Activated T-cell treated with anti-CD3 and anti-CD28 coated beads, Interleukin-2, amount 50 U/mL, for 4 hours (primary cell): ENCODE data around the gene BCL7B. TPM values are rescaled to one million over a fixed set of nuclear protein-coding genes. Genes with fewer than 3 reads are reported as not detected.

Experiments used
- ATAC-seq, 2 donors: fragments of 200-7000 bp; cut with Tn5 transposase; one replicate each; pipeline ENCODE4 v1.10.0; 2021
- DNase-seq: peaks from one replicate; pipeline ENCODE4 v3.0.0-alpha.2; 2020
- H3K27me3 Mint-ChIP-seq: one replicate; pipeline ENCODE4 v1.8.0; 2021; ENCODE audit warnings: low read depth, mixed read lengths
- H3K36me3 Mint-ChIP-seq: one replicate; pipeline ENCODE4 v1.8.0; 2022; ENCODE audit warnings: mixed read lengths; ENCODE audit not compliant: insufficient read depth
- H3K4me1 Mint-ChIP-seq: one replicate; pipeline ENCODE4 v1.8.0; 2021; ENCODE audit warnings: low read depth, mixed read lengths
- H3K4me3 Mint-ChIP-seq: one replicate; pipeline ENCODE4 v1.8.0; 2021; ENCODE audit warnings: mild to moderate bottlenecking, moderate library complexity, mixed read lengths
- H3K9me3 Mint-ChIP-seq: one replicate; pipeline ENCODE4 v1.8.0; 2021; ENCODE audit warnings: mixed read lengths
- total RNA-seq, 3 donors: library from RNA; stranded (reverse); gene quantifications; one replicate each; pipeline ENCODE4 v1.2.1, GENCODE V29; 2021

Gene BCL7B
- total RNA-seq: 10 to 100 TPM; 74.8 to 76.3 (median 74.9) TPM

GRCh38 chr7:73557397-73558257 lies at the start of gene BCL7B:
TSS of gene BCL7B (minus strand) at chr7:73557690. CDS start at chr7:73557578, 112 bp downstream.
- peak; percentile 73 to 74 for ATAC-seq

GRCh38 chr7:73605601-73606220 lies 48.2 kb upstream of the BCL7B start:
- H3K4me1 Mint-ChIP-seq: no peaks in the 10 kb centered on the region

More at GRCh38 chr7:73557397-73558257, at the start of gene BCL7B:
- Mint-ChIP-seq H3K36me3 (peaks cover 7% of the 10 kb centered on the region), H3K27me3 (no peaks in the 10 kb centered on the region), H3K9me3 (no peaks in the 10 kb centered on the region), H3K4me1 (peaks cover 30% of the 10 kb centered on the region), H3K4me3 (peak within 1 kb of the TSS; percentile 92)
- peak; percentile 73 for DNase-seq

GRCh38 chr7:73602721-73603651 lies 45.5 kb upstream of the BCL7B start:
- no peak for DNase-seq
- Mint-ChIP-seq H3K36me3 (no peaks in the 10 kb centered on the region), H3K9me3 (no peaks in the 10 kb centered on the region), H3K4me3 (no peak overlapping the region), H3K27me3 (peaks cover 24% of the 10 kb centered on the region), H3K4me1 (no peaks in the 10 kb centered on the region)
- ATAC-seq: no peak

More at GRCh38 chr7:73605601-73606220, 48.2 kb upstream of the BCL7B start:
- Mint-ChIP-seq H3K9me3 (no peaks in the 10 kb centered on the region), H3K27me3 (peaks cover 28% of the 10 kb centered on the region), H3K36me3 (no peaks in the 10 kb centered on the region), H3K4me3 (no peak overlapping the region)
- no peak for DNase-seq
- no peak for ATAC-seq

- no peaks in the 10 kb centered on the region for H3K4me1 Mint-ChIP-seq
- DNase-seq (no peak), ATAC-seq (no peak)
- H3K4me3 Mint-ChIP-seq: no peak overlapping the region
- H3K9me3 Mint-ChIP-seq: no peaks in the 10 kb centered on the region
- H3K27me3 Mint-ChIP-seq: peaks cover 16% of the 10 kb centered on the region
- H3K36me3 Mint-ChIP-seq: no peaks in the 10 kb centered on the region
These were observed 42.4 kb upstream of the BCL7B start for GRCh38 chr7:73599916-73600315.

DNA sequence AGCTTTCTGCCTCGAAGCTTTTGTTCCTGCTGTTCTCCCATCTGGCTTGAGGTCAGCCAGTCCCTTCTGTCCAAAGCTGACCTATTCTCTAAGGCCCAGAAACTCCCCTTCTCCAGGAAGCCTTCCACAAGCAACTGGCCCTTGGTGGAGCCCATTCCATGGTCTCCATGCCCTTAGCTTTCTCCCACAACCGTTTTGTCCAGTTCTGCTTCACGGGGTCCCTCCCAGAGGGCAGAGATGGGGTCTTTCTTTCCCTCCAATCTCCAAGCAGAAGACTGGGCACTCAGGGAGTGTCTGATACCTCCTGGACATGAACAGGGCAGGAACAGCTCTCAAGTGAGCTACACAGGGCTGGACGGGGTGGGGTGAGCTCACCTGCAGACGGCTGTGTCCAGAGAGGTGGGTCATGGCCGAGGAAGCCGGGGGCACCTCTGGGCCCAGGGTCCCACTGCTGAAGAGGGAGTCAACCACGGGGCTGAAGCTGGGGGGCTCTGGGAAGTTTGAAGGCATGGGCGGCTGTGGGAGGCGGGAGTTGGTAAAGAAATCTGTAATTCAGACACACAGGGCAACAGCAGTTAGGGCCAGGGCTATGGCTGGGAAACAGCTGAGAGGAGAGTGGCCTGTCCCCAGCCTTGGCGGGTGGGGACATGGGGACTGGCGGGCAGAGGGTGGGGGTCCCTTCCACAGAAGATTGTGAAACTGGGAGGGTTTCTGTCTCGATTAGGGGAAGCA lies 41.8 kb upstream of the BCL7B start:
- Mint-ChIP-seq H3K27me3 (peaks cover 16% of the 10 kb centered on the region), H3K4me1 (no peaks in the 10 kb centered on the region), H3K4me3 (no peak overlapping the region), H3K36me3 (no peaks in the 10 kb centered on the region), H3K9me3 (no peaks in the 10 kb centered on the region)
- ATAC-seq (no peak), DNase-seq (no peak)

DNA sequence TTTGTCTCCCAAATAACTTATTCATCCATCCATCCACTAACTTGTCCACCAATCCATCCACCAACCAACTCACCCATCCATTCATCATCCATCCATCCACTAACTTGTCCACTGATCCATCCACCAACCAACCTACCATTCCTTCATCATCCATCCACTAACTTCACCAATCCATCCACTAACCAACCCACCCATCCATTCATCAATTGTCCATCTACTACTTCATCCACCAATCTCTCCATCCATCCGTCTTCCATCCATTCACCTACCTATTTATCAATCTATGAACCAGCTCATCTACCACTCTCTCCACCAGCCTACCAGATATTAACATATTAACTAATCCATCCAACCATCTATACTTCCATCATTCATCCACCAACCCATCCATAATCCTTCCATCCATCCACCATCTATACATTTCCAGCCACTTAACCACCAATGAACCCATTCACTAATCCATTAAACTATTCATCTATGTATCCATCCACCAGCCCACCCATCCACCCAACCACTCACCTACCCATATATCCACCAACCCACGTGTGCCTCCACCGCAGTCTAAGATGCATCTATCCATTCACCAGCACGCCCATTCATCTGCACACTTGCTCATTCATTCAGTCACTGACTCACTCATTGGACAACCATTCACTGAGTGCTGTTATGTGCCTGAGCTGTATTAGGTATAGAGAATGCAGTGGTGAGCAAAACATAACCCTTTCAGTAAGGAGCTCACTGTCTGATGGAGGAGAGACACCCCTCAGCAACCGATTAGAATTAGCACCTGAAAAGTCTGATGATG lies 40.7 kb upstream of the BCL7B start:
- Mint-ChIP-seq H3K36me3 (no peaks in the 10 kb centered on the region), H3K9me3 (no peaks in the 10 kb centered on the region), H3K4me3 (no peak overlapping the region), H3K4me1 (no peaks in the 10 kb centered on the region), H3K27me3 (peaks cover 18% of the 10 kb centered on the region)
- DNase-seq (no peak), ATAC-seq (no peak)

DNA sequence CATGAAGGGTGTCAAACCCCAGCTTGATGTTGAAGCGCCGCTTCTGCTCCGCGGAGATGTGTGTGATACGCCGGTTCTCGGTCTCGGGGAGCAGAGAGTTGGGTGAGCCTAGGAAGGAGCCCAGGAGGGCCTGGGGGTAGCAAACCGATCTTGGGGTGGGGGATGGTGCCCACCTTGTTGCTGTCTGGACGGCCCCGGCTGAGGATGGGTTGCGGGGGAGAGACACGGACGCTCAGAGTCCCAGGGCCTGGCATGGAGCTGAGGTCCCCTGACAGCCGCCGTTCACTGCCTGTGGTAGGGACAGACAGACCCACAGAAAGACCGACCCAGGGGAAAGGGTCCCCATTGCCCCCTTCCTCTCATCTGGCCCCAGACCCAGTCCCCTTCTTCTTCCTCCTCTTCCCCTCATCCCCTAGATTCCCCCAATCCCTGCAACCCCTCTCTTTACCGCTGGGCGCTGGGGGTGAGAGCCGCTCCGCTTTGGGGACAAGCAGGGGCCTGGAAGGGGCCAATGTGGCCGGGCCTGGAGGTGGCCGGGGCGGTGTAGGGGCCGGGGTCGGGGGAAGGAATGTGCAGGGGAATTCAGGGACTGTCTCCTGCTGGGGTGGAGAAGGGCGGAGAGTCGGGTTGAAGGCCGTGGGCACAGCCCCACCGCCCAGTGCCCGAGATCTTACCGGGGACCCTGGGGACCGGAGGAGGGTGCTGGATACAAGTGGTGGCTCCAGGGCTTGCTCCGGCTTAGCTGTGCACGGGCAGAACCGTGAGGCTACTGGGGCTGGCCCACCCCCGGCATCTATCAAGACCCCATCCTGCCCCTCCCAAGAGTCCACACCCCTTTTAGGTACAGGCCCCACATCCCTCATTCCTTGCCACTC lies 38.9 kb upstream of the BCL7B start:
- ATAC-seq (no peak), DNase-seq (no peak)
- H3K36me3 Mint-ChIP-seq: no peaks in the 10 kb centered on the region
- no peak overlapping the region for H3K4me3 Mint-ChIP-seq
- peaks cover 18% of the 10 kb centered on the region for H3K27me3 Mint-ChIP-seq
- no peaks in the 10 kb centered on the region for H3K4me1 Mint-ChIP-seq
- H3K9me3 Mint-ChIP-seq: no peaks in the 10 kb centered on the region

- Mint-ChIP-seq H3K27me3 (peaks cover 18% of the 10 kb centered on the region), H3K4me3 (no peak overlapping the region), H3K36me3 (no peaks in the 10 kb centered on the region), H3K4me1 (no peaks in the 10 kb centered on the region), H3K9me3 (no peaks in the 10 kb centered on the region)
- DNase-seq (no peak), ATAC-seq (no peak)
These were observed 37.9 kb upstream of the BCL7B start for GRCh38 chr7:73595358-73595757.

DNA sequence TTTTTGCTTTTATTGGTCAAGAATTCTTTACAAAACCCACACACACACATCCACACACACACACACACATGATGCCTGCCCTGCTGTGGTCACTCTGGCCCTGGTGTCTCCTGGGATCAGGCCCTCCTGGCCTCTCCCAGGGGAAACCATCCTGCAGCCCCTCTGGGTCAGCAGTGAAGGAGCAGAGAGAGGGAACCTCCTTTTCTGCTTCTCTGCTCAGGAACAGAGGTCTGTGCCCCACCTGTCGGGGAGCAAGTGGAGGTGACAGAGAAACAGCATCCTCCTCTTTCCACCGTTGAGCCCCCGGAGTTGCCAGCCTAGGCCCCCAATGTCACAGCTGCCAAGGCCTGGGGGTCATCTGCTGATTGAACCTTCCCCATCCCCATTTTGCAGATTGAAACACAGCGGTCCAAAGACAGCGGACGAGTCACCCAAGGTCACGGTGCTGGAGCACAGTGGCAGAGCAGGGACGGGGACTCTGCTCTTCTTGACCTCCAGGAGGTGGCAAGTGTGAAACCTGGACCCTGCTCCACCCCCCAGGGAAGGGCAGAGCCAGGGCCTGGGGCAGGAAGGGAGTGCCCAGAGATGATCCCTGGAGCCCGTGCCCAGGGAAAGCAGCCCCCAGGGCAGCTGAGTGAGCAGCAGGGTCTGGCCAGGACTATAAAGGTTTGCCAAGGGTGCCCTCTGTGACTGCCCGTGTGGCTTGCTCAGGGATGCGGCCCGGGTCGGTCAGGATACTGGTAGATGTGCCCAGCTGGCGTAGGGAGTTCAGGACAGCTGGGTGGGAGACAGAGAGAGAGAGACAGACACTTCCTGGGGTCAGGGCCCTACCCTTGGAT lies 35.9 kb upstream of the BCL7B start:
- H3K4me3 Mint-ChIP-seq: no peak overlapping the region
- H3K9me3 Mint-ChIP-seq: no peaks in the 10 kb centered on the region
- ATAC-seq (no peak), DNase-seq (no peak)
- H3K27me3 Mint-ChIP-seq: peaks cover 10% of the 10 kb centered on the region
- no peaks in the 10 kb centered on the region for H3K36me3 Mint-ChIP-seq
- H3K4me1 Mint-ChIP-seq: no peaks in the 10 kb centered on the region

- Mint-ChIP-seq H3K27me3 (no peaks in the 10 kb centered on the region), H3K4me1 (peaks cover 2% of the 10 kb centered on the region), H3K36me3 (no peaks in the 10 kb centered on the region), H3K9me3 (no peaks in the 10 kb centered on the region), H3K4me3 (no peak overlapping the region)
- ATAC-seq (no peak), DNase-seq (no peak)
These were observed 29.4 kb upstream of the BCL7B start for GRCh38 chr7:73586911-73587310.

DNA sequence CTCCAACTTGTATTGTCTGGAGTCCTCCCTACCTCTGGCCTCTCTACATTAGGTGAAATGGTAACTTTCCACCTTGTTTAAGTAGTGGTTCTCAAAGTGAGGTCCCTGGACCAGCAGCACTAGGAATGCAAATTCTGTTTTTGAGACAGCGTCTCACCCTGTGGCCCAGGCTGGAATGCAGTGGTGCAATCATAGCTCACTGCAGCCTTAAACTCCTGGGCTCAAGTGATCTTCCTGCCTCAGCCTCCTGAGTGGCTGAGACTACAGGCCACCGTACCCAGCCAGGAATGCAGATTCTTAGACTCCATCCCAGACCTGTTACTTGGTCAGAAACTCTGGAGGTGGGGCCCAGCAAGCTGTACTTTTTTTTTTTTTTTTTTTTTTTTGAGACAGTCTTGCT lies 27.7 kb upstream of the BCL7B start:
- H3K9me3 Mint-ChIP-seq: no peaks in the 10 kb centered on the region
- no peaks in the 10 kb centered on the region for H3K27me3 Mint-ChIP-seq
- ATAC-seq: no peak
- H3K4me3 Mint-ChIP-seq: no peak overlapping the region
- DNase-seq: no peak
- H3K36me3 Mint-ChIP-seq: no peaks in the 10 kb centered on the region
- H3K4me1 Mint-ChIP-seq: peaks cover 4% of the 10 kb centered on the region
